HEK293 (cell line): ENCODE results near the gene E2F1.

Experiments used
- BCL11B ChIP-seq: fragments of 450-650 bp; formaldehyde crosslinking; IDR thresholded peaks from 2 replicates; pipeline ENCODE4 v1.5.1; 2016; ENCODE audit warnings: low read depth, missing biosample characterization, missing genetic modification characterization
- EGR2 ChIP-seq: fragments of 450-650 bp; formaldehyde crosslinking; IDR thresholded peaks from 2 replicates; pipeline ENCODE4 v1.5.1; 2016; ENCODE audit warnings: low read depth, missing biosample characterization, missing genetic modification characterization
- HOXC10 ChIP-seq: sonication (generic); formaldehyde crosslinking; IDR thresholded peaks from 2 replicates; pipeline ENCODE4 v1.8.1; 2023; ENCODE audit warnings: mild to moderate bottlenecking, missing genetic modification reagents
- WT1 ChIP-seq: fragments of 450-650 bp; formaldehyde crosslinking; IDR thresholded peaks from 2 replicates; pipeline ENCODE4 v1.5.1; 2016; ENCODE audit warnings: missing biosample characterization, missing genetic modification characterization
- YY1 ChIP-seq: fragments of 450-650 bp; formaldehyde crosslinking; IDR thresholded peaks from 2 replicates; pipeline ENCODE4 v1.5.1; 2018; ENCODE audit warnings: missing biosample characterization, missing genetic modification characterization
- ZFP41 ChIP-seq: fragments of 450-650 bp; formaldehyde crosslinking; IDR thresholded peaks from 2 replicates; pipeline ENCODE4 v1.5.1; 2016; ENCODE audit warnings: missing biosample characterization, missing genetic modification characterization, borderline replicate concordance
- ZFP69B ChIP-seq: fragments of 450-650 bp; formaldehyde crosslinking; IDR thresholded peaks from 2 replicates; pipeline ENCODE4 v1.5.1; 2016; ENCODE audit warnings: missing biosample characterization, missing genetic modification characterization
- ZNF10 ChIP-seq: fragments of 450-650 bp; formaldehyde crosslinking; IDR thresholded peaks from 2 replicates; pipeline ENCODE4 v1.5.1; 2017; ENCODE audit warnings: missing biosample characterization, missing genetic modification characterization
- ZNF132 ChIP-seq: fragments of 450-650 bp; formaldehyde crosslinking; IDR thresholded peaks from 2 replicates; pipeline ENCODE4 v1.5.1; 2017; ENCODE audit warnings: missing biosample characterization, missing genetic modification characterization, borderline replicate concordance
- ZNF155 ChIP-seq: fragments of 450-650 bp; formaldehyde crosslinking; IDR thresholded peaks from 2 replicates; pipeline ENCODE4 v1.5.1; 2016; ENCODE audit warnings: missing biosample characterization, missing genetic modification characterization
- ZNF16 ChIP-seq: fragments of 450-650 bp; formaldehyde crosslinking; IDR thresholded peaks from 2 replicates; pipeline ENCODE4 v1.5.1; 2016; ENCODE audit warnings: low read depth, missing biosample characterization, missing genetic modification characterization
- ZNF37A ChIP-seq: fragments of 450-650 bp; IDR thresholded peaks from 2 replicates; pipeline ENCODE4 v1.5.1; 2018; ENCODE audit warnings: missing biosample characterization, missing genetic modification characterization
- ZNF404 ChIP-seq: fragments of 450-650 bp; formaldehyde crosslinking; IDR thresholded peaks from 2 replicates; pipeline ENCODE4 v1.5.1; 2017; ENCODE audit warnings: missing biosample characterization, missing genetic modification characterization
- ZNF473 ChIP-seq: fragments of 450-650 bp; formaldehyde crosslinking; IDR thresholded peaks from 2 replicates; pipeline ENCODE4 v1.5.1; 2017; ENCODE audit warnings: missing biosample characterization, missing genetic modification characterization
- ZNF510 ChIP-seq: fragments of 450-650 bp; formaldehyde crosslinking; IDR thresholded peaks from 2 replicates; pipeline ENCODE4 v1.5.1; 2018; ENCODE audit warnings: mild to moderate bottlenecking, missing genetic modification characterization, missing biosample characterization; ENCODE audit not compliant: insufficient replicate concordance
- ZNF596 ChIP-seq: fragments of 450-650 bp; IDR thresholded peaks from 2 replicates; pipeline ENCODE4 v1.5.0; 2018; ENCODE audit warnings: missing biosample characterization, mild to moderate bottlenecking, missing genetic modification characterization, moderate library complexity
- ZNF621 ChIP-seq: fragments of 450-650 bp; formaldehyde crosslinking; IDR thresholded peaks from 2 replicates; pipeline ENCODE4 v1.5.1; 2017; ENCODE audit warnings: missing biosample characterization, missing genetic modification characterization
- ZNF792 ChIP-seq: fragments of 450-650 bp; formaldehyde crosslinking; IDR thresholded peaks from 2 replicates; pipeline ENCODE4 v1.5.1; 2016; ENCODE audit warnings: missing biosample characterization, missing genetic modification characterization
- TF ChIP-seq, protein P1 (sequence below): fragments of 450-650 bp; formaldehyde crosslinking; IDR thresholded peaks from 2 replicates; pipeline ENCODE4 v1.5.1; 2016; ENCODE audit warnings: missing biosample characterization, missing genetic modification characterization
- TF ChIP-seq, protein P2 (sequence below): fragments of 450-650 bp; formaldehyde crosslinking; IDR thresholded peaks from 2 replicates; pipeline ENCODE4 v1.5.1; 2016; ENCODE audit warnings: missing biosample characterization, missing genetic modification characterization, borderline replicate concordance
- TF ChIP-seq, protein P3 (sequence below): fragments of 450-650 bp; formaldehyde crosslinking; IDR thresholded peaks from 2 replicates; pipeline ENCODE4 v1.5.1; 2016; ENCODE audit warnings: missing biosample characterization, missing genetic modification characterization
- TF ChIP-seq, protein P4 (sequence below): fragments of 450-650 bp; formaldehyde crosslinking; IDR thresholded peaks from 2 replicates; pipeline ENCODE4 v1.5.1; 2017; ENCODE audit warnings: missing biosample characterization, mild to moderate bottlenecking, missing genetic modification characterization, moderate library complexity
- TF ChIP-seq, protein P5 (sequence below): fragments of 450-650 bp; formaldehyde crosslinking; IDR thresholded peaks from 2 replicates; pipeline ENCODE4 v1.5.1; 2017; ENCODE audit warnings: missing biosample characterization, missing genetic modification characterization

Gene E2F1

DNA sequence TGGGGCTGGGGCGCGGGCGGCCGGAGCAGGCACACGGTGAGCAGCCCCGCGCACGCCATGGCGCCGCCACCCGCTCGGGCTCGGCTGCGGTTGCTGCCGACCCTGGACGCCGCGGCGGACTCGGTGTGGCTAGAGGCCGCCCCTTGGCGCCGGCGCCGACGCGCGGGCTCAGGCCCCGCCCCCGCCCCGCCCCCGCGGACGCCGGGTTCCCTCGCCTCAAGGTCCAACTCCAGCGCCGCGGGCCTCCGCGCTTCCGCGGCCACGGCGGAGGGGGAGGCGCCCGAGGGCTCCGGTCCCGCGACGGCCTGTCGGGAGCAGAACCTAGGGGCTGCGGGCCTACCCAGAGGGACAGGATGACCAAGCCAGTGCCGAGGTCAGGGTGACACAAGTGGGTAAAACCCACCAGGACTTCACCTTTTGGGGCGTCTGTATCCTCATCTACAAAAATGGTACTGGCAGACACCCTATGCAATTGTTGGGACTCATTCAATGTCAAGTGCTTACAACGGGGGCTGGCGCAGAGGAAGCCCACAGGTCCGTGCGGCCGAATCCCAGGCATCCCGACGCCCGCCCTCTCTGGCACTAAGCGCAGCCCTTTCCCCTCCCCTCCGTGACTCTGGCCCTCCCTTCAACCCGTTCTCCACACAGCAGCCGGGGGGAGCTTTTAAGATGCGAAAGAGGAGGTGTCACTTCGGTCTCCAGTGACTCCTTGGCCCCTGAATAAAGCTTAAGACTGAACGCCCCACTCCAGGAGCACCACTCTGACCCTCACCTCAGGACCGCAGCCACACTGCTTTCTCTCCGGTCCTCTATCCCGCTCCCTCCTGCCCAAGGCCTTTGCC, 11.7 kb downstream of the E2F1 start, which contains the start of gene NECAB3 (continued):
- TF ChIP-seq, protein P1, sequence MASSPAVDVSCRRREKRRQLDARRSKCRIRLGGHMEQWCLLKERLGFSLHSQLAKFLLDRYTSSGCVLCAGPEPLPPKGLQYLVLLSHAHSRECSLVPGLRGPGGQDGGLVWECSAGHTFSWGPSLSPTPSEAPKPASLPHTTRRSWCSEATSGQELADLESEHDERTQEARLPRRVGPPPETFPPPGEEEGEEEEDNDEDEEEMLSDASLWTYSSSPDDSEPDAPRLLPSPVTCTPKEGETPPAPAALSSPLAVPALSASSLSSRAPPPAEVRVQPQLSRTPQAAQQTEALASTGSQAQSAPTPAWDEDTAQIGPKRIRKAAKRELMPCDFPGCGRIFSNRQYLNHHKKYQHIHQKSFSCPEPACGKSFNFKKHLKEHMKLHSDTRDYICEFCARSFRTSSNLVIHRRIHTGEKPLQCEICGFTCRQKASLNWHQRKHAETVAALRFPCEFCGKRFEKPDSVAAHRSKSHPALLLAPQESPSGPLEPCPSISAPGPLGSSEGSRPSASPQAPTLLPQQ, result peak; percentile 49; the same call in 1 of the 2 replicates
- no peak for TF ChIP-seq ZNF621
- no peak for TF ChIP-seq ZNF404 (tag by site-specific recombination)
- TF ChIP-seq, protein P2, sequence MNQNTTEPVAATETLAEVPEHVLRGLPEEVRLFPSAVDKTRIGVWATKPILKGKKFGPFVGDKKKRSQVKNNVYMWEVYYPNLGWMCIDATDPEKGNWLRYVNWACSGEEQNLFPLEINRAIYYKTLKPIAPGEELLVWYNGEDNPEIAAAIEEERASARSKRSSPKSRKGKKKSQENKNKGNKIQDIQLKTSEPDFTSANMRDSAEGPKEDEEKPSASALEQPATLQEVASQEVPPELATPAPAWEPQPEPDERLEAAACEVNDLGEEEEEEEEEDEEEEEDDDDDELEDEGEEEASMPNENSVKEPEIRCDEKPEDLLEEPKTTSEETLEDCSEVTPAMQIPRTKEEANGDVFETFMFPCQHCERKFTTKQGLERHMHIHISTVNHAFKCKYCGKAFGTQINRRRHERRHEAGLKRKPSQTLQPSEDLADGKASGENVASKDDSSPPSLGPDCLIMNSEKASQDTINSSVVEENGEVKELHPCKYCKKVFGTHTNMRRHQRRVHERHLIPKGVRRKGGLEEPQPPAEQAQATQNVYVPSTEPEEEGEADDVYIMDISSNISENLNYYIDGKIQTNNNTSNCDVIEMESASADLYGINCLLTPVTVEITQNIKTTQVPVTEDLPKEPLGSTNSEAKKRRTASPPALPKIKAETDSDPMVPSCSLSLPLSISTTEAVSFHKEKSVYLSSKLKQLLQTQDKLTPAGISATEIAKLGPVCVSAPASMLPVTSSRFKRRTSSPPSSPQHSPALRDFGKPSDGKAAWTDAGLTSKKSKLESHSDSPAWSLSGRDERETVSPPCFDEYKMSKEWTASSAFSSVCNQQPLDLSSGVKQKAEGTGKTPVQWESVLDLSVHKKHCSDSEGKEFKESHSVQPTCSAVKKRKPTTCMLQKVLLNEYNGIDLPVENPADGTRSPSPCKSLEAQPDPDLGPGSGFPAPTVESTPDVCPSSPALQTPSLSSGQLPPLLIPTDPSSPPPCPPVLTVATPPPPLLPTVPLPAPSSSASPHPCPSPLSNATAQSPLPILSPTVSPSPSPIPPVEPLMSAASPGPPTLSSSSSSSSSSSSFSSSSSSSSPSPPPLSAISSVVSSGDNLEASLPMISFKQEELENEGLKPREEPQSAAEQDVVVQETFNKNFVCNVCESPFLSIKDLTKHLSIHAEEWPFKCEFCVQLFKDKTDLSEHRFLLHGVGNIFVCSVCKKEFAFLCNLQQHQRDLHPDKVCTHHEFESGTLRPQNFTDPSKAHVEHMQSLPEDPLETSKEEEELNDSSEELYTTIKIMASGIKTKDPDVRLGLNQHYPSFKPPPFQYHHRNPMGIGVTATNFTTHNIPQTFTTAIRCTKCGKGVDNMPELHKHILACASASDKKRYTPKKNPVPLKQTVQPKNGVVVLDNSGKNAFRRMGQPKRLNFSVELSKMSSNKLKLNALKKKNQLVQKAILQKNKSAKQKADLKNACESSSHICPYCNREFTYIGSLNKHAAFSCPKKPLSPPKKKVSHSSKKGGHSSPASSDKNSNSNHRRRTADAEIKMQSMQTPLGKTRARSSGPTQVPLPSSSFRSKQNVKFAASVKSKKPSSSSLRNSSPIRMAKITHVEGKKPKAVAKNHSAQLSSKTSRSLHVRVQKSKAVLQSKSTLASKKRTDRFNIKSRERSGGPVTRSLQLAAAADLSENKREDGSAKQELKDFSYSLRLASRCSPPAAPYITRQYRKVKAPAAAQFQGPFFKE (tag by site-specific recombination), result no peak
- TF ChIP-seq ZFP41 (tag by site-specific recombination), result no peak
- TF ChIP-seq EGR2, result no peak
- no peak for TF ChIP-seq ZNF16
- TF ChIP-seq ZNF10 (tag by site-specific recombination), result no peak
- TF ChIP-seq, protein P3, sequence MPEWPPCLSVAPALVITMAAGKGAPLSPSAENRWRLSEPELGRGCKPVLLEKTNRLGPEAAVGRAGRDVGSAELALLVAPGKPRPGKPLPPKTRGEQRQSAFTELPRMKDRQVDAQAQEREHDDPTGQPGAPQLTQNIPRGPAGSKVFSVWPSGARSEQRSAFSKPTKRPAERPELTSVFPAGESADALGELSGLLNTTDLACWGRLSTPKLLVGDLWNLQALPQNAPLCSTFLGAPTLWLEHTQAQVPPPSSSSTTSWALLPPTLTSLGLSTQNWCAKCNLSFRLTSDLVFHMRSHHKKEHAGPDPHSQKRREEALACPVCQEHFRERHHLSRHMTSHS (tag by site-specific recombination), result no peak
- TF ChIP-seq ZNF510, result no peak
- TF ChIP-seq, protein P4, sequence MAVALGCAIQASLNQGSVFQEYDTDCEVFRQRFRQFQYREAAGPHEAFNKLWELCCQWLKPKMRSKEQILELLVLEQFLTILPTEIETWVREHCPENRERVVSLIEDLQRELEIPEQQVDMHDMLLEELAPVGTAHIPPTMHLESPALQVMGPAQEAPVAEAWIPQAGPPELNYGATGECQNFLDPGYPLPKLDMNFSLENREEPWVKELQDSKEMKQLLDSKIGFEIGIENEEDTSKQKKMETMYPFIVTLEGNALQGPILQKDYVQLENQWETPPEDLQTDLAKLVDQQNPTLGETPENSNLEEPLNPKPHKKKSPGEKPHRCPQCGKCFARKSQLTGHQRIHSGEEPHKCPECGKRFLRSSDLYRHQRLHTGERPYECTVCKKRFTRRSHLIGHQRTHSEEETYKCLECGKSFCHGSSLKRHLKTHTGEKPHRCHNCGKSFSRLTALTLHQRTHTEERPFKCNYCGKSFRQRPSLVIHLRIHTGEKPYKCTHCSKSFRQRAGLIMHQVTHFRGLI (tag by site-specific recombination), result no peak
- peak; percentile 43; the same call in 1 of the 2 replicates for TF ChIP-seq YY1 (tag by site-specific recombination)
- TF ChIP-seq ZNF37A (tag by site-specific recombination), result no peak
- no peak for TF ChIP-seq ZFP69B
- no peak for TF ChIP-seq BCL11B (tag by site-specific recombination)
- no peak for TF ChIP-seq ZNF473 (tag by site-specific recombination)
- peak; percentile 45; the same call in 1 of the 2 replicates for TF ChIP-seq ZNF596
- TF ChIP-seq ZNF155 (tag by site-specific recombination), result no peak
- TF ChIP-seq ZNF132 (tag by site-specific recombination), result no peak
- TF ChIP-seq HOXC10 (CRISPR knock-in tag), result no peak
- TF ChIP-seq, protein P5, sequence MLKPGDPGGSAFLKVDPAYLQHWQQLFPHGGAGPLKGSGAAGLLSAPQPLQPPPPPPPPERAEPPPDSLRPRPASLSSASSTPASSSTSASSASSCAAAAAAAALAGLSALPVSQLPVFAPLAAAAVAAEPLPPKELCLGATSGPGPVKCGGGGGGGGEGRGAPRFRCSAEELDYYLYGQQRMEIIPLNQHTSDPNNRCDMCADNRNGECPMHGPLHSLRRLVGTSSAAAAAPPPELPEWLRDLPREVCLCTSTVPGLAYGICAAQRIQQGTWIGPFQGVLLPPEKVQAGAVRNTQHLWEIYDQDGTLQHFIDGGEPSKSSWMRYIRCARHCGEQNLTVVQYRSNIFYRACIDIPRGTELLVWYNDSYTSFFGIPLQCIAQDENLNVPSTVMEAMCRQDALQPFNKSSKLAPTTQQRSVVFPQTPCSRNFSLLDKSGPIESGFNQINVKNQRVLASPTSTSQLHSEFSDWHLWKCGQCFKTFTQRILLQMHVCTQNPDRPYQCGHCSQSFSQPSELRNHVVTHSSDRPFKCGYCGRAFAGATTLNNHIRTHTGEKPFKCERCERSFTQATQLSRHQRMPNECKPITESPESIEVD (tag by site-specific recombination), result no peak
- TF ChIP-seq ZNF792, result no peak
- peak; percentile 88 for TF ChIP-seq WT1
